Stimulated activated CD4-positive, alpha-beta T cell treated with anti-CD3 and anti-CD28 coated beads, Interleukin-2, amount 100 ng/mL, for 48 hours (primary cell): ENCODE measurements around the gene SCYL1.
A peak's percentile ranks its signal among the peaks of the same experiment; 100 is the strongest.

Experiments used
- DNase-seq, 2 donors: peaks; one replicate each; pipeline ENCODE4 v3.0.0-alpha.2; 2020

SCYL1 gene

GRCh38 chr11:65524741-65525545 lies at the start of gene SCYL1:
TSS of gene SCYL1 (plus strand) at chr11:65525083. CDS start at chr11:65525154, 71 bp downstream.
- DNase-seq: peak; percentile 73 to 85

- no peak for DNase-seq
Measured at GRCh38 chr11:65476632-65477148, 48.2 kb upstream of the SCYL1 start.

DNA sequence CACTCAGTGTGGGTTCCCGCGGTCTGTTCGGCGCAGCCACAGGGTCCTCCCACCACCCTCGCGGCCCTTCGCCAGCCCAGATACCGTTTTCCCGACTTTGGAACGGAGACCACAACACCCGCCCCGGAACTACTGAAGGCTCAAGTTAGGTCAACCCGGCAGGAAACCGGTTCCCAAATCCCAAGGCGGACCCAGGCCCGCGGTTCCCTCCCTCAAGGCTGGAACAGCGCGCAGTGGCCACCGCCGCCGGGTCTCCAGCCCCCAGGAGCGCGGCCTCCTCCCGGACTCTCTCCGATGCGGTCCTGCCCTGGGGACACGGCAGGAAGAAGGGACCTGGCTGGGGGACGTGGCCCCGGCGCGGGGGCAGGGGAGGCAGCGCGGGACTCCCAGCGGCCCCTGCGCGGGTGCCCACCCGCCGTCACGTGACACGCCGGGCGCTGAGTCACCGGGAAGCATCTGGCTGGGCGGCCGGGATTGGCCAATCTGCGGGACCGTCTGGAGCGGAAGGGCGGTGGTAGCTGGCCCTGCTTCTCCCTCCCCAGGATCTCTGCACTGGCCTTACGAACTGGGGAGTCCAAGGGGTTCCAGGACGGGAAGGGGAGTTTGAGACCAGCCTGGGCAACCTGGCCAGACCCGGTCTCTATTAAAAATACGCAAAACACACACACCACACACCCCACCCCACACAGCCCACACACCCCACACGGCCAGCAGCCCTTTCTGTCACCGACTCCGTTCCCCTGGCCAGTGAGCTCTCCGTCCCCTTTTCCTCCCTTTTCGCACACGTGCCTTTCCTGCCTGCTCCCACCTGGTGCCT lies 47.5 kb upstream of the SCYL1 start:
- peak; percentile 90 to 94 for DNase-seq

- no peak for DNase-seq
Measured at GRCh38 chr11:65478388-65479183, 46.3 kb upstream of the SCYL1 start.

- no peak for DNase-seq
Measured at GRCh38 chr11:65479184-65480145, 45.4 kb upstream of the SCYL1 start.

- DNase-seq: no peak
Measured at GRCh38 chr11:65482306-65482850, 42.5 kb upstream of the SCYL1 start.

DNA sequence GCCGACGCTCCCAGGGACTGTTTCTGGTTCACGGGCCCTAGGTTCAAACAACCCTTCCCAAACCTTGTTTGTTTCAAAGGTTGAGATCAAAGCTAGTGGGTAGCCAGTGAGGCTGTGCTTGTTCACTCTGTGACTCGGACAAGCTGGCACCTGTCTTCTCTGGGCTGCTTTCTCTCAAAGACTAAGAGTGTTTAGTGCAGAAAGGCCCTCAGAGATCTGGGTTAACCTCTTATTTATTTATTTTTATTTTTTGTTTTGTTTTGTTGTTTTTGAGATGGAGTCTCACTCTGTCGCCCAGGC lies 39.0 kb upstream of the SCYL1 start:
- DNase-seq: no peak

DNA sequence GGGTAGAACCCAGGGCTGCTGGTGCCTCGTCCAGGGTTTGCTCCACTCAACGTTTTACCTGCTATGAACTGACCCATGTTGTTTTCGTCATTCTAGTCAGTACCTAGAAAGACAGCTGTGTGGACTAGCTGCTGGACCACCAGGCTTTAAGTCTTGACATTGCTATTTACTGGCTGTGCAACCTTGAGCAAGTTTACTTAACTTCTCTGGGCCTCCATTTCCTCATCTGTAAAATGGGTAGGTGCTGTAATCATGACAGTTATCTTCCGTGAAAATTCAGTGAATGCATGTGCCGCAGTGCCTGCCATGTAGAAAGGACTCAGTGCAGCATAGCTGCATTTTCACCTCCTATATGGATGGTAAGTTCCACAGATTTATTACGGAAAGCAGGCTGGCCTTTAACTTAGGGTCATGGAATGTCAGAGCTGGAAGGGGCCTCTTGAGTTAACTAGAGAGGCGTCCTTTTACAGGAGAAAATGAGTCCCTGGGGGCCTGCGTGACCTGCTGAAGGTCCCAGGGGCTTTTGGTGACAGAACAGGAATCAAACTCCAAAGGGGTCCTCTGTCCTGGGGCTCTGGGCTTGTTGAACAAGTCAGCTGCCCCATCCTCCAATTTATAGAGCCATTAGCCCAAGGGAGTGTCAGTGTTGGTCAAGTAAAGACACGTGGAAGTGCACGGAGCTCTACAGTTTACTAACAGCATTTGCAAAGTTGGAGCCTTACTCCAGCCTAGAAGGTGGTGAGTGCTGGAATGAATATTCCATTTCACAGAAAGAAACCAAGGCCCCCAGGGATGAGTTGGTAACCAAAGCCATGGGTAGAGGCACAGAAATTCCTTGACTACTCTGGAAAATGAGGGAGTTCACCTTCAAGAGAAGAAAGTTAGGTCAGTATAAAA lies 38.1 kb upstream of the SCYL1 start:
- DNase-seq: no peak

GRCh38 chr11:65487467-65488272 lies 37.2 kb upstream of the SCYL1 start:
- no peak for DNase-seq

GRCh38 chr11:65488273-65489034 lies 36.4 kb upstream of the SCYL1 start:
- DNase-seq: no peak

- DNase-seq: no peak
Measured at GRCh38 chr11:65489035-65489705, 35.7 kb upstream of the SCYL1 start.

DNA sequence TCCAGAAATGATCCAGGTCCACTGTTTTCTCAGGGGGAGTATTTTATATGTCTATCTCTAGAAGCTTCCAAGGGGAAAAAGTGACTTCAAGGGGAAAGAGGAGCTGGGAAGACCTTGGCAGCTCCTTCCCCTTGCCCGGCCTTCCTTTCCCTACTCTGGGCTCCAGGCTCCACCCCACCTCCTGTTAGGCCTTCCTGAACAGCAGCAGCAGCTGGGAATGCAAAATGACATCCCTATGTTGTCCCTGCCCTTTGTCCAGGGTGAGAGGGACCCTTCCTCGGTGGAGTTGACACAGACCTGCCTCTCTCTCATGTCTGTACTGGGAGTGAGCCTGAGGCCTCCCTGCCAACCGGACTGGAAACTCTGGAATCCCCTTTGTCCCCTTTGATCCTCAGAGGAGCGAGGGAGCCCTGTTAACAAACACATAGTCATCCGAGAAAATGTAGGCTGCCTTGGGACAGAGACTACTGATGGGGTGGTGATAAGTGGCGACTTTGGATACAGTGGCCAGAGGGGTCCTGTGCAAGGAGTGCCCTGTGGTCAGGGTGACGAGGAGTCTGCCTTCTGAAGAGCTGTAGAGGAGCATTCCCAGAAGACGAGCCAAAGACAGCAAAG lies 35.1 kb upstream of the SCYL1 start:
- no peak for DNase-seq

GRCh38 chr11:65491163-65491465 lies 33.8 kb upstream of the SCYL1 start:
- no peak for DNase-seq

GRCh38 chr11:65491614-65492386 lies 33.1 kb upstream of the SCYL1 start:
- no peak for DNase-seq

GRCh38 chr11:65492387-65492636 lies 32.6 kb upstream of the SCYL1 start:
- DNase-seq: no peak

DNA sequence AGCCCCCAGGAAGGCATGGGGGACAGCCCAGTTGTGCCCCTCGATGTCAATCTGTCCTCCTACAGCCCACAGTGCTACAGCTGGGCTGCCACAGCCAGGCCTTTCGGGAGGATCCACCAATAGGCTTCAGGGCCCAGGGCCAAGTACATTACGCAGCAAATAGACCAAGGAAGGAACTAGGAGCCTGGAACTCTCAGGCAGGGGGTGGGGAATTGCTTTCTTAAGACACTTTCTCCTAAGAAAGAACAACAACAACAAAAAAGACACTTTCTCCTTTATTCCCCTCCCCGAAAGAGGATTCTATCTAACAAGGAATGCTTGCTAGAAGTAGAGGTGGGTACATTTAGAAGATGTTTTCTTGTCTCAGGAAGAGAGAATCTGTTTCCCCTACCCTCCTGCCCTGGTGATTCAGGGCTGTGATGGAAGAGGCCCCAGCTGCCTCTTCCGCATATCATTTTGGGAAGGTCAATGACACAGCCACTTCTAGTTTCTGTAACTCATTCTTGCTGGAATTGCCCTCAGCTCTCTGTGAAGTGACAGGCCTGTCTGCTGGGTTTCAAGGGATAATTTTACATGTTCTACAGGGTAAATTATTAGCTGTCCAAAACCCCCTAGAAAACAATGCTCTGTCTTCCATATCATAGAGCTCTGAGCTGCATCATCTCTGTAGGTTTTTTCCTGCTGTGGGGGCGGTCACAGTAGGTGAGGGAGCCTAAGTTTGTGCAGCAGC lies 32.1 kb upstream of the SCYL1 start:
- no peak for DNase-seq
